ENCODE data around the gene ARID5B.

DNA sequence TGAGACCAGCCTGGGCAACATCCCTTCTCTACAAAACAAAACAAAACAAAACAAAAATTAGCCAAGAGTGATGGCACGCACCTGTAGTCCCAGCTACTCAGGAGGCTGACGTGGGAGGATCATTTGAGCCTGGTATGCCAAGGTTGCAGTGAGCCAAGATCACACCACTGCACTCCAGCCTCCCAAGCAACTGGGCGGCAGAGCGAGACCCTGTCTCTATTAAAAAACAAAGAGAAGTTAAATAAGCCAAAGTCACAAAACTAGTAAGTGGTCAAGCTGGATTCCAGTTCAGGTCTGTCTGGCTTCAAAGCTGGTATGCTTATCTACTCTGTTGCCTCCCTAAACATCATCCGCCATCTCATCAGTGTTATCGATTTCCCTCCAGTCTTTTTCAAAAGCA lies 110.8 kb downstream of the ARID5B start:
- TF ChIP-seq MXI1 (conservative IDR thresholded peaks at IDR 0.05; ENCODE audit: poor library complexity, severe bottlenecking) (no peak), POLR2AphosphoS5 (IDR thresholded peaks at IDR 0.05) (no peak), TAF1 (IDR thresholded peaks at IDR 0.05; ENCODE audit: low read depth) (no peak), RAD21 (conservative IDR thresholded peaks at IDR 0.05) (no peak), EP300 (conservative IDR thresholded peaks at IDR 0.05; ENCODE audit: poor library complexity, severe bottlenecking) (no peak)
- TF ChIP-seq, protein P1, sequence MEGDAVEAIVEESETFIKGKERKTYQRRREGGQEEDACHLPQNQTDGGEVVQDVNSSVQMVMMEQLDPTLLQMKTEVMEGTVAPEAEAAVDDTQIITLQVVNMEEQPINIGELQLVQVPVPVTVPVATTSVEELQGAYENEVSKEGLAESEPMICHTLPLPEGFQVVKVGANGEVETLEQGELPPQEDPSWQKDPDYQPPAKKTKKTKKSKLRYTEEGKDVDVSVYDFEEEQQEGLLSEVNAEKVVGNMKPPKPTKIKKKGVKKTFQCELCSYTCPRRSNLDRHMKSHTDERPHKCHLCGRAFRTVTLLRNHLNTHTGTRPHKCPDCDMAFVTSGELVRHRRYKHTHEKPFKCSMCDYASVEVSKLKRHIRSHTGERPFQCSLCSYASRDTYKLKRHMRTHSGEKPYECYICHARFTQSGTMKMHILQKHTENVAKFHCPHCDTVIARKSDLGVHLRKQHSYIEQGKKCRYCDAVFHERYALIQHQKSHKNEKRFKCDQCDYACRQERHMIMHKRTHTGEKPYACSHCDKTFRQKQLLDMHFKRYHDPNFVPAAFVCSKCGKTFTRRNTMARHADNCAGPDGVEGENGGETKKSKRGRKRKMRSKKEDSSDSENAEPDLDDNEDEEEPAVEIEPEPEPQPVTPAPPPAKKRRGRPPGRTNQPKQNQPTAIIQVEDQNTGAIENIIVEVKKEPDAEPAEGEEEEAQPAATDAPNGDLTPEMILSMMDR (IDR thresholded peaks at IDR 0.05; ENCODE audit: poor library complexity, severe bottlenecking): no peak
- TF ChIP-seq, protein P2, sequence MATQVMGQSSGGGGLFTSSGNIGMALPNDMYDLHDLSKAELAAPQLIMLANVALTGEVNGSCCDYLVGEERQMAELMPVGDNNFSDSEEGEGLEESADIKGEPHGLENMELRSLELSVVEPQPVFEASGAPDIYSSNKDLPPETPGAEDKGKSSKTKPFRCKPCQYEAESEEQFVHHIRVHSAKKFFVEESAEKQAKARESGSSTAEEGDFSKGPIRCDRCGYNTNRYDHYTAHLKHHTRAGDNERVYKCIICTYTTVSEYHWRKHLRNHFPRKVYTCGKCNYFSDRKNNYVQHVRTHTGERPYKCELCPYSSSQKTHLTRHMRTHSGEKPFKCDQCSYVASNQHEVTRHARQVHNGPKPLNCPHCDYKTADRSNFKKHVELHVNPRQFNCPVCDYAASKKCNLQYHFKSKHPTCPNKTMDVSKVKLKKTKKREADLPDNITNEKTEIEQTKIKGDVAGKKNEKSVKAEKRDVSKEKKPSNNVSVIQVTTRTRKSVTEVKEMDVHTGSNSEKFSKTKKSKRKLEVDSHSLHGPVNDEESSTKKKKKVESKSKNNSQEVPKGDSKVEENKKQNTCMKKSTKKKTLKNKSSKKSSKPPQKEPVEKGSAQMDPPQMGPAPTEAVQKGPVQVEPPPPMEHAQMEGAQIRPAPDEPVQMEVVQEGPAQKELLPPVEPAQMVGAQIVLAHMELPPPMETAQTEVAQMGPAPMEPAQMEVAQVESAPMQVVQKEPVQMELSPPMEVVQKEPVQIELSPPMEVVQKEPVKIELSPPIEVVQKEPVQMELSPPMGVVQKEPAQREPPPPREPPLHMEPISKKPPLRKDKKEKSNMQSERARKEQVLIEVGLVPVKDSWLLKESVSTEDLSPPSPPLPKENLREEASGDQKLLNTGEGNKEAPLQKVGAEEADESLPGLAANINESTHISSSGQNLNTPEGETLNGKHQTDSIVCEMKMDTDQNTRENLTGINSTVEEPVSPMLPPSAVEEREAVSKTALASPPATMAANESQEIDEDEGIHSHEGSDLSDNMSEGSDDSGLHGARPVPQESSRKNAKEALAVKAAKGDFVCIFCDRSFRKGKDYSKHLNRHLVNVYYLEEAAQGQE (IDR thresholded peaks at IDR 0.05; ENCODE audit: borderline replicate concordance): no peak

All from neural cell (in vitro differentiated cells).